Stimulated activated CD8-positive, alpha-beta memory T cell treated with anti-CD3 and anti-CD28 coated beads, Interleukin-7, amount 100 ng/mL, for 48 hours (primary cell): ENCODE data around the gene VDR.
"Not testable (repeated sequence)": the region's sequence is repeated elsewhere in the genome, so short reads cannot be mapped to it uniquely, and the experiment has no call there.

Experiments used
- DNase-seq, 2 donors: peaks; one replicate each; pipeline ENCODE4 v3.0.0-alpha.2; 2020; ENCODE audit warnings: low read depth in 1 of 2; ENCODE audit errors: extremely low read depth in 1 of 2

The VDR gene

GRCh38 chr12:47817272-47818006, 87.4 kb downstream of the VDR start:
- no peak for DNase-seq

DNA sequence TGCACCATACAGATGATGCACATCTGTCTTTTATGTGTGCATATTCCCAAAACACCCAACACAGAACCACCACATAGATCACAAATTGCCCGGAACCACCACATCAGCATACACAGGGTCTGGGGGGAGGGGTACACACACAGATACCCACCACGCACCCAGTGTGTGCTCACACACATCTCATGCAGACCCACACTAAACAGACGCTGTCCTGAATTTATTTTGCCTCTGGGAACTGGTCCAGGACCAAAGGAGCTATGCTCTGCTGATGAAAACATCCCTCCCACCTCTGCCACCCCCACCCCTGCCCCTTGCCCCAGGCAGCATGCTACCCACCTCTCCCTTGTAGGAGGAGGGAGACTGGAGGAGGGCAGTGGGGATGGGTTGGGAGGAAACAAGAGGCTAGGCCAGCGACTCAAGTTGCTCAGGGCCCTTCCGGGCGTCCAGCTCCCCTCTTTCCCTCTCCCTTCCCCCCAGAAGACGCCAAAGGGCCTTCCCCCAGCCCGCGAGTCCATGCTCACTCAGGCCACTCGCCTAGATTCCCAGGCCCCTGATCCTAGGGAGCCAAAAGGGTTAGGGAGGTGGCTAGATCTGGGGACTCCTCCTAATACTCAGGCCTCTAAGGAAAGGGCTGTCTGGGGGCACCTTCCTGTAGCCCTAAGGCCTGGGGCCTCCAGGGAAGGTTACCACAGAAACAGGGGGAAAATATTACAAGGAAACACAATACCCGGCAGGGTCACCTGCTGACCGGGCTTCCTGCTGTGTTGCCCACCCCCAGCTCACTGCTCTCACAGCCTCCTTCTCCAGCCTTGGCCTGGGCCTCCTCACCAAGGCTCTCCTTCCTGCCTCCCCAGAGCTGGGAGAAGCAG, 88.2 kb downstream of the VDR start:
- DNase-seq = no peak

DNA sequence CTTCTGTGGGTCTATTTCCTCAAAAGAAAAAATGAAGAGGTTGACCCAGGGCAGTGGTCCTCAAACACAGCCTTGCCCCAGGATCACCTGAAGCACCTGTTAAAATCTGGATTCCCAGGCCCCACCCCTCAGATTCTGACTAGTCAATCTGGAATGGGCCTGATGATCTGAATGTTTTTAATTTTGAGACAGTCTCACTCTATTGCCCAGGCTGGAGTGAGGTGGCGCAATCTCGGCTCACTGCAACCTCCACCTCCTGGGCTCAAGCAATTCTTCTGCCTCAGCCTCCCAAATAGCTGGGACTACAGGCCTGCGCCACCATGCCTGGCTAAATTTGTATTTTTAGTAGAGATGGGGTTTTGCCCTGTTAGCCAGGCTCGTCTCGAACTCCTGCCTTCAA, 89.3 kb downstream of the VDR start:
- not testable (repeated sequence) for DNase-seq

DNA sequence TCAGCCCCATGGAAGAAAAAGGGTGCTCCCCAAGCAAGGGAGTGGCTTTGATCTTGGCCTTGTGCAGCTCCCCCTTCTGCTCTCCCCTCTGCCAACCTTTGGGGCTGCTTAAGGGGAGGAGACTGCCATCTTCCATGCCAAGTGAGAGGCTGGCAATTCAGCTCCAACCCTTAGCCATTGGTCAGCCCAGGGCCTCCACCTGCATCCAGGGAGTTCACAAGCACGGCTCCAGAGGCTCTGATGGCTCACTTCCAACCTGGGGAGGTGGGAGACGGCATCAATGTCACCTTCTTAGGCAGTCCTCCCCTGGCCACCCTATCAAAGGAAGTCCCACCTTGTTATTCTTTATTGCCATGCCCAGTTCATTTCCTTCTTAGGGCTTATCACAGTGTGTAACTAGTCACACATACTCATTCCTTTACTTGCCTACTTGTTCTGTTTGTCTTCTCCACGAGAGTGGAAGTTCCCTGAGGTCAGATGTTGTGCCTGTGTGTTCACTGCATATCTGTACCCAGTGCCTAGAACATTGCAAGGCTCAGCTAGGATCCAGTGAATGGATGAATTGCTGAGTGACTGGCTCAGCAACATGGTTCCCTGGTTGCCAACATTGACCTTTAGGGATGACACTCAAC, 90.1 kb downstream of the VDR start:
- DNase-seq = no peak

DNA sequence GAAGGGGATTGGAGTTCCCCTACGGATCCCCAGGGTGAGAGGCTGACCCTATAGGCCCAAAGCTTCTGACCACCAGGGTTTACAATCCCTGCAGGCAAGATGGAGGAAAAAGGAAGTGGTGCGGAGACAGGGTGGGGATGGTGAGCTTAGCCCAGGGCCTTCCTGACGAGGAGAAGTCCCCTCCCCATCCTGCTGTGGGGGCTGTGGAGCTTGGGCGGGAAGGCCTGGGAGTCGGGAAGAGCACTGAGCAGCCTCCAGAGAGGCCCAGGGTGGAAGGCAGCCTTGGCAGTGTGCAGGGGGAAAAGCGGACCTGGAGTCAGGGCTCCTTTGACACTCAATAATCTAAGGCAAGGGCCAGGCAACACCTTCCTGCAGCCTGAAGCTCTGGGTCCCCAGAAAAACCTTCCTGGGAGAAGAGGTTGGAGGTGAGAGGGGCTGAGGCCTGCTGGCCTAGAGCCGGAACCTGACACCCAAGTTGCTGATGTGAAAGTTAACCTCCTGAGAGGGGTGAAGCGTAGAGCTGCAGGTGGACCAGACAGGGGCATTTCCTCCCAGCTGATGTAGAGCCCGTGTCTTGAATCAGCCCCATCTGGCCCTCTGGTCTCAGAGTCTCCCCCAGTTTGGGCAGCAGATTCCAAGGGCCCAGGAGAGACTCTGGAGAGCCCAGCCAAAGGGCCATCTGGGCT, 91.1 kb downstream of the VDR start:
- no peak for DNase-seq

DNA sequence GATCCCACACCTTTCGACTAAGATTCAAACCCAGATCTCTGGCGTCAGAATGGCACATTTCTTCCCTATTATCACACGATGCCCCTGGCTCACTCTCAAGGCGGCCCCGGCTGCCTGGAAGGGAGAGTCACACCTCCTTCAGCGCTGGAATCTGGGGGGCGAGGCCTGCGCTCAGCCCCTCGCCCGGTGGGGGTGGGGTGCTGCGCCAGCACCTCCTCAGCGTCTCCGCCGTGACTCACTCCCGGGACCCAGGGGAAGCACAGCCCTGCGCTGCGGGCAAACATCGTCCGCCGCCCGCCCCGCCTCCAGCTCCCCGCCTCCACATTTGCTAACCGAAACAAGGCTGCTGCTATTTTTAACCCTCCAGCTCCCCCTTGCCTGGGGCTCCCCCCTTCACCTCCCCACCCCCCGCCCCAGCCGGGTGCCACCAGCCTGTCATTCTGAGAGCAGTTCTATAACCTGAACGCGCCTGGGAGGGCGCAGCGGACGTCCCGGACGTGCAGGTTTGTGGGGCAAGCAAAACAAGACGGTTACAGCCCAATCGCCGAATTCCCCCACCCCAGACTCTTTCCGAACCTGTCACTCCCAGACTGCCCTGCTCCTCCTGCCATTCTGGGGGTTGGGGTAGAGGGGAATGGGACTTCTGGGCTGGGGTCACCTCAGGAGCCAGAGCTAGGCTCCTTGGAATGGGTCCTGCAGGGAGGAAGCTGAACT, 91.8 kb downstream of the VDR start:
- peak; percentile 87 to 92 for DNase-seq

- no peak for DNase-seq
Measured at GRCh38 chr12:47811581-47812484, 93.0 kb downstream of the VDR start.

- no peak for DNase-seq
Measured at GRCh38 chr12:47811072-47811396, 93.8 kb downstream of the VDR start.

GRCh38 chr12:47809518-47809917, 95.3 kb downstream of the VDR start:
- DNase-seq = not testable (repeated sequence)

DNA sequence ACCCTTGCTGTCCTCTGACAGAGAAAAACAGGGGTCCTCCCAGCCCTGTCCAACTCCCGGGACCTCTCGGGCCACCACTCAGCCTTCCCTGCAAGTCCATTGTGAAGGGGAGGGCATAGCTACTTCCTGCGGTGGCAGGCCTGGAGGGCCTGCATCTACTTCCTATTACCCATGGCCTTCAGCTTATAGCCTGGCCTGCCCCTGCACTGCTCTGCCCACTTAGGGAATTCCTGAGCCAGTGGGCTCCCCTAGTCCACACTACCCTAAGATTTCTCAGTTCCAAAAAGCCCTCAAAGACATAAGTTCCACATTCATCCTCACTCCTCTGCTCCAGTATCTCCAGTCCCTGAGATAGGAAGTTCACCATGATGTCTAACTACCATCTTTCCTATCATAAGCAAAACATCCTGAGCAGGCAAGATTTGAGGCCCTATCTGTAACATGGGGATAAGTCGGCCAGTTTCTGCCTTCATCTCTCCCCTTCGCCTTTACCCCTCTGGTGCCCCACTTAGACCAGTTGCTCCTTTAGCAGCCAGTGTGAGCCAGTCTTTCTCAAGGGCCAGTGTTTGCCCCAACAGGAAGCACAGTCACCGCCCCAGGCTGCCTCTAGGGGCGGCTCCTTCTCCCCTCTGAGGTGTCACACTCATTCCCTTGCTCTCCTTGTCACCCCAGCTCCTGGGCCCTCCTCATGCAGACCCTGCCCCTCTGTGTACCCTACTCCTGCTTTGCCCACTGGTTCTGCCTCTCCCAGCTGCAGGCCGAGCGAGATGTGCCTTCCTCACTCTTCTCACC, 96.0 kb downstream of the VDR start:
- no peak for DNase-seq

- peak; percentile 73 to 83 for DNase-seq
Measured at GRCh38 chr12:47808050-47808449, 96.7 kb downstream of the VDR start.

- DNase-seq = no peak
Measured at GRCh38 chr12:47807338-47807737, 97.5 kb downstream of the VDR start.

DNA sequence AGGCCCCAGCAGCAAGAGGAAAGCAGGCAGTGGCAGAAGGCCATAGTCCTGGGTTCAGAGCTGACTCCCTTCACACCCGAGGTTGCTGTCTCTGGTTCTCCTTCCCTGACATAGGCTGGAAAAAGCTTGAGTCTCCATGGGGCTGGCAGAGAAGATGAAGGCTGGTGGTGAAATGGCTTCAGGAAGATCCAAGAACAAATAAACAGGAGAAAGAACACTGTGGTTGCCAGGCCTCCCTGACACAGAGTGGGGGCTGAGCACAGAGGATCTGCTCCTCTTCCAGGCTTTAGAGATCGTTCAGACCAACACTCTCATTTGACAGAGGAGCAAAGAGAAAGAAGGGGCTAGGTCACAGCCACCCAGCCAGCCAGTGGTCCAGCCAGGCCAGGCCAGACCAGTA, 99.4 kb downstream of the VDR start:
- no peak for DNase-seq

GRCh38 chr12:47804171-47804570, 100.6 kb downstream of the VDR start:
- no peak for DNase-seq

DNA sequence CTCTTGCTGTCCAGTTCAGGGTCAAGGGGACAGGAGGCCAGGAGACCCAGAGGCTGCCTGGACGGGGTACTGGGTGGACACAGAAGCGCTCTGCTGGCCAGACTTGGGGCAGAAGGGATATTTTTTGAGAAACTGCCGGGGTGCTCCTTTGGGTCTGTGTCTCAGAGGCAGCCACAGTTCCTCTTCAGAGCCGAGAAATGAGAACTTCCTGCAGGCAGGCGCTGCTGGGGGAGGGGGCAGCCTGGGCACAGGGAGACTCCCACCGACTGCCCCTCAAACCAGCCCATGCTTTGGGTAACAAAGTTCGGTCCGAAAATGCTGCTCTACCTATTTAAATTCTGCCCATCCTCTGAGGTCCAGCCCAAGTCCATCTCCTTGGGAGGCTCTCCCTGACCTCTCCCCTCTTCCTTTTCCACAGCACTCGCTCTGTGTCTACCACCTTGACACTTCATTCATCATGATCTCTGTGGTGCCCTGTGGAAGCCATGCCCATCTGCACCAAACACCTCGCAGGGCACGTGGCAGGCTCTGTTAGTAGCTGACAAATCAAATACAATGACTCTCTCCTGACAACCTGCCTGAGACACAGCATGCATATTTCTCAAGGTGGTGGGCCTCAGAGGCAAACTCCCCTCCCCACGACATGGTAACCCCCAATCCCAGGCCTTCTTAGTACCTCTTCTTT, 101.5 kb downstream of the VDR start:
- DNase-seq = no peak

- DNase-seq = no peak
Measured at GRCh38 chr12:47802312-47802711, 102.5 kb downstream of the VDR start.

GRCh38 chr12:47801904-47802246, 102.9 kb downstream of the VDR start:
- DNase-seq = no peak

- no peak for DNase-seq
Measured at GRCh38 chr12:47801170-47801903, 103.5 kb downstream of the VDR start.
